Endometrial microvascular endothelial cells (primary cell): ENCODE results near the gene SPNS3. TPM values are rescaled to one million over a fixed set of nuclear protein-coding genes. Genes with fewer than 3 reads are reported as not detected.

Experiments used
- in situ Hi-C: cut with HindIII; loops from 2 replicates; pipeline ENCODE4 v1.10.0; 2017; ENCODE audit warnings: low sequenced_read_pairs, low pct_unique_long_range_greater_than_20kb; ENCODE audit errors: inconsistent ontology term
- total RNA-seq: library from RNA; depleted of rRNA; stranded (reverse); fragments of >200 nt; gene quantifications from one replicate; pipeline ENCODE4 v1.2.3, GENCODE V29; 2015; ENCODE audit errors: inconsistent ontology term

Gene SPNS3
- 0.65 TPM for total RNA-seq

GRCh38 chr17:4433515-4434031 lies at the start of gene SPNS3:
SPNS3 (plus strand) TSS chr17:4433940; CDS start chr17:4433968, 28 bp downstream.
- in situ Hi-C loops = no loop called here

GRCh38 chr17:4386406-4386805 lies 47.3 kb upstream of the SPNS3 start:
- in situ Hi-C loops = no loop called here

- in situ Hi-C loops = no loop called here
Measured at GRCh38 chr17:4387137-4387536, 46.6 kb upstream of the SPNS3 start.

DNA sequence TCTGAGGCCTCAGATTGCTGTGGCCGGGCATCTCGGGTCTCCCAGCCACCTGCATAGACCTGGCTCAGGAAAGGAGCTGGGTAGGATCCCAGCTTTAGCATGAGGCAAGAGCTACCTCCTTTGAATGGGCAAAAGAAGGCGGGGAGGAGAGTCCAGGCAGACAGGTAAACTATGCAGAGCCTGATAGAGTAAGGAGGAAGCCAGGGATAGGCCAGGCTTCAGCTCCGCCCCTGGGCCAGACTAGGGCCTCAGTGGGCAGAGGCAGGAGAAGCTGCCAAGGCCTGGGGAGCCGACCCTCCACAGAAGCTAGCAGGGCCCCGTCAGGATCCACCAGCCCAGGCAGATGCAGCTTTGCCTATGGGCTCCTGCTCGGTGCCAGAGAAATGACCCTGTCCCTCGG lies 44.7 kb upstream of the SPNS3 start:
- in situ Hi-C loops = no loop called here

DNA sequence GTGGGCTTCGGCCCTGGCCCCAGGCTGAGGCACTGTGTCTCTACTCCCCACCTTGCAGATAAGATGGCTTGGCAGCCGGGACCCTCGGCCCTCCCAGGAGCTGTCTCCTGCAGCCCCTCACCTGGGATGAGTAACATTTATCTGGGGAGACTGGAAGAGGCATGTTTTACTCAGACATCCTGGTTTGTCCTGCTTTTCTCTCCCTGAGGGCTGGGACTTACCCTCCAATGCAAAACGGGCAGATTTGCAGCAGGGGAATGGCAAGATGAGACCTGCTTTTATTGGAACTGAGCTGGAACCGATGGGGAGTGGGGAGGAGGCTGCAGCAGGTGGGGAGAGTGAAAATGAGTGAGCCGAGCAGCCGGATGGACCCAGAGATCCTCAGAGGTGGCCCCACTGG lies 39.9 kb upstream of the SPNS3 start:
- in situ Hi-C loops = no loop called here

DNA sequence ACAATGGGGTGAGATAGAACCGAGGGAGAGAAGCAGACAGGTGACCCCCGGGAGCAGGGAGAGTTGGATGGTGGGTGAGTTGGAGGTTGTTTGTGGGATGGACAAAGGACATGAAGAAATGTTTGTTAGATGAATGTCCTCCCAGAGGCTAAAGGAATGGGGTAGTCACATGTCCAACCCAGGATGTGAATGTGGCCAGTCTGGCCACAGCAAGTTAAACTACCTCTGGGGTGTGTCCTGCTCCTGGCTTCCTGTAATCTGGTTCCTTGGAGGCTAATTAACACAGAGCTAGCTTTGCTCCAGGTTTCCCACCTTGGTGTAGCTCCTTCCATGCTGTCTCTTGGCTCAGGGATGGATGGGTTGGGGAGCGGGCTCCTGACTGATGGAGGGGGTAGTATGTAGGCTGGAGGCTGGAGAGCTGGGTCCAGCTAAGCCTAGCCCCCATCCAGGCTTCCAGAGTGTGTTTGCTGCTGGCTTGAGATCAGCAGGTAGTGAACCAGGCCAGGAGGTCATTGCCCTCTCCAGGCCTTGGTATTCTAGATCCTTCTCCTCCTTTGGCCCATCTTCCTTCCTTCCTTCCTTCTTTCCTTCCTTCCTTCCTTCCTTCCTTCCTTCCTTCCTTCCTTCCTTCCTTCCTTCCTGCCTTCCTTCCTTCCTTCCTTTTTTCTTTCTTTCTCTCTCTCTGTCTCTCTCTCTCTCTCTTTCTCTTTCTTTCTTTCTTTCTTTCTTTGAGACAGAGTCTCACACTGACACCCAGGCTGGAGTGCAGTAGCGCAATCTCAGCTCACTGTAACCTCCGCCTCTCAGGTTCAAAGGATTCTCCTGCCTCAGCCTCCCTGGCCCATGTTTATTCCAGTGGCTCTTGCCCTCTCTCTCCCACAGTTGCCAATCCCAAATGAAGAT lies 39.3 kb upstream of the SPNS3 start:
- in situ Hi-C loops = no loop called here

DNA sequence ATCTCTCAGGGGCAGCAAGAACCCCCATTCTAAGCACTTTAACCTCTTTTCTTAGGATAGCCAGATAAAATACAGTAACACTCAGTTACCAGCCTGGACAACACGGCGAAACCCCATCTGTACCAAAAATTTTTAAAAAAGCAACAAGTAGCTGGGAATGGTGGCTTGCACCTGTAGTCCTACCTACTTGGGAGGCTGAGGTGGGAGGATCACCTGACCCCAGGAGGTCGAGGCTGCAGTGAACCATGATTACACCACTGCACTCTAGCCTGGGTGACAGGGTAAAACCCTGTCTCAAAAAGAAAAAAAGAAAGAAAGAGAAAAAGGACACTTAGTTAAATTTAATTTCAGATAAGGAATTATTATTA lies 38.6 kb upstream of the SPNS3 start:
- in situ Hi-C loops = no loop called here

DNA sequence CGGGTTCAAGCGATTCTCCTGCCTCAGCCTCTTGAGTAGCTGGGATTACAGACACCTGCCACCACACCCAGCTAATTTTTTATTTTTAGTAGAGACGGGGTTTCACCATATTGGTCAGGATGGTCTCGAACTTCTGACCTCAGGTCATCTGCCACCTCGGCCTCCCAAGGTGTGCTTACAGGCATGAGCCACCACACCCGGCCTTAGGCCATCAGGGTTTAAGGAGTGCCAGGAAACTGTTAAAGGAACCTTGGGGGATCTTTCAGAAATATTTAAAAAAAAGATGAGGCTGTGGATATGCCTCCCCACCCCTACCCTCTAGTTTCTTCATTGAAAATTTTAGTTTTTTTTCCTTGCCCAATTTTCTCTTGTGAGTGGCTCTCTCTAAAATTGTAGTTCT lies 35.9 kb upstream of the SPNS3 start:
- in situ Hi-C loops = no loop called here

DNA sequence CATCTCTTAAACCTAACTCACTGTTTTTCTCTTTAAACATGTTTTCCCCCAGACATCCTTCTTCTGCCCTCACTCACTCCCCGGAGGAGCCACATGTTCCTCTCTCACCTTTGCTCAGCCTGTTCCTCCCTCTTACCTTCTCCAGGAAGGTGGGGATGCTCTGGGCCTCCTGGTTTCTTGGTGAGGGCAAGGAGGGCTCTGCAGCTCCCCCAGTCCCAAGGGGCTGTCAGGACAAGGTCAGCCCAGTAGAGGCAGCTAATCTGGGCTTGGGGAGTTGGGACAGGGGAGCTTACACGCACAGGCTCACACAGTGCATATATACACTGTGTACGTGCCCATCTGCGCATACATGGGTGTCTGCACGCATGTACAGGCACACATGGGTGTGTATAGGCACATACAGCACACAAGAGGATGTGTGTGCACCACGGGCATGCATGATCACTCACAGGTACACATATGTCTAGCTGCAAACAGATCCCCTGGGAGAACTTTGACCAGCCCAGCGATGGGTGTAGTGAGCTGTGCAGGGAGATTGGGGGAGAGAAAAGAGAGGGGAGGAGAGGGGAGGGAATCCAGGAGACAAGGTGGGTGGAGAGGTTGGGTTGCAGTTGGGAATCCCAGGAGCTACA lies 28.6 kb upstream of the SPNS3 start:
- in situ Hi-C loops = no loop called here

DNA sequence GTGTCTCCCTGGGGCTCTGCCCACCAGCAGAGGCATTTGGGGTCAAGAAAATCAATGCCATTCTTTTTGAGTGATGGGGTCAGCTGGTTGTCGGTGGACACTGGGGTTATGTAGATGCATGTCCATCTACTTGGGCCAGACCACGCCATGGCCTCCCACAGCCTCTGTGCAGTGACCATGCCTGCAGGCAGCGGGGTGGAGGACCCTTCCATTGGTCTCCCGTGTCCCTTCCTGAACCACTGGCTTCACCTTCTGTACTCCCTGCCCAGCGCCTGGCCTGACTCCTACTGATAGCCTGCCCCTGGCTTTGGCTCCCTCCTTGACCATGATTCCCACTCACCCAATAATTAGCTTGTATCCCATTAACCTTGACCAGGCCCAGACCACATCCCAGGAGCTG lies 28.0 kb upstream of the SPNS3 start:
- in situ Hi-C loops = no loop called here

GRCh38 chr17:4406386-4406785 lies 27.4 kb upstream of the SPNS3 start:
- in situ Hi-C loops = no loop called here

DNA sequence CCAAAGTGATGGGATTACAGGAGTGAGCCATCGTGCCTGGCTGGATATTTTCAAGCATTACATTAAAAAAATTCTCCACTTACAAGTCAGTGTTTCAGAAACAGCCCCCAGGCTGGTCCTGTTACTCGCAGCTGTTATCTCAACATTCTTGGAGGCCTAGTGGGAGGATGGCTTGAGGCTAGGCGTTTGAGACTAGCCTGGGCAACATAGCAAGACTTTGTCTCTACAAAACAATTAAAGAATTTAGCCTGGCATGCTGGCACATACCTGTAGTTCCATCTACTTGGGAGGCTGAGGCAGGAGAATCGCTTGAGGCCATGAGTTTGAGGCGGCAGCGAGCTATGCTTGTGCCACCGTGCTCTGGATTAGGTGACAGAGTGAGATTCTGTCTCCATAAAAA lies 26.5 kb upstream of the SPNS3 start:
- in situ Hi-C loops = no loop called here

- in situ Hi-C loops = no loop called here
Measured at GRCh38 chr17:4407851-4408250, 25.9 kb upstream of the SPNS3 start.

DNA sequence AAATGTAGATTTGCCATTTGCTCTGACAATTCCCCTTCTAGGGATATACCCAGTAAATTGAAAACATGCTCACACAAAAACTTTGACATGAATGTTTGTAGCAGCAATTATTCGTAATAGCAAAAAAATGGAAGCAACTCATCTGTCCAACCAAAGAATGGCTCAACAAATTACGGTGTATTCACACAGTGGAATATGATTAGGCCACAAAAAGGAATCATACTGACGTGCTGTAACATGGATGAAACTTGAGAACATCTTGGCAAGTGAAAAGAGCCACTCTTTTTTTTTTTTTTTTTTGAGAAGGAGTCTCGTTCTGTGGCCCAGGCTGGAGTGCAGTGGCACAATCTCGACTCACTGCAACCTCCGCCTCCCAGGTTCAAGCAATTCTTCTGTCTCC lies 24.1 kb upstream of the SPNS3 start:
- in situ Hi-C loops = no loop called here

DNA sequence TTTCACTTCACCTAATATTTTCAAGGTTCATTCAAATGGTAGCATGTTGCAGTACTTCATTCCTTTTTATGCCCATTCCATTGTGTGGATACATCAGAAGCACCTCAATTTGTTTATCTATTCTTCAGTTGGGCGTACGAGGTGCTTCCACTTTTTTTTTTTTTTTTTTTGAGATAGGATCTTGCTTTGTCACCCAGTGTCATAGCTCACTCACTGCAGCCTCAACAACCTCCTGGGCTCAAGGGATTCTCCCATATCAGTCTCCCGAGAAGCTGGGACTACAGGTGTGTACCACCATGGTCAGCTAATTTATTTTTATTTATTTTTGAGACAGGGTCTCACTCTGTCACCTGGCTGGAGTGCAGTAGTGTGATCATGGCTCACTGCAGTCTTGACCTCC lies 22.5 kb upstream of the SPNS3 start:
- in situ Hi-C loops = no loop called here

DNA sequence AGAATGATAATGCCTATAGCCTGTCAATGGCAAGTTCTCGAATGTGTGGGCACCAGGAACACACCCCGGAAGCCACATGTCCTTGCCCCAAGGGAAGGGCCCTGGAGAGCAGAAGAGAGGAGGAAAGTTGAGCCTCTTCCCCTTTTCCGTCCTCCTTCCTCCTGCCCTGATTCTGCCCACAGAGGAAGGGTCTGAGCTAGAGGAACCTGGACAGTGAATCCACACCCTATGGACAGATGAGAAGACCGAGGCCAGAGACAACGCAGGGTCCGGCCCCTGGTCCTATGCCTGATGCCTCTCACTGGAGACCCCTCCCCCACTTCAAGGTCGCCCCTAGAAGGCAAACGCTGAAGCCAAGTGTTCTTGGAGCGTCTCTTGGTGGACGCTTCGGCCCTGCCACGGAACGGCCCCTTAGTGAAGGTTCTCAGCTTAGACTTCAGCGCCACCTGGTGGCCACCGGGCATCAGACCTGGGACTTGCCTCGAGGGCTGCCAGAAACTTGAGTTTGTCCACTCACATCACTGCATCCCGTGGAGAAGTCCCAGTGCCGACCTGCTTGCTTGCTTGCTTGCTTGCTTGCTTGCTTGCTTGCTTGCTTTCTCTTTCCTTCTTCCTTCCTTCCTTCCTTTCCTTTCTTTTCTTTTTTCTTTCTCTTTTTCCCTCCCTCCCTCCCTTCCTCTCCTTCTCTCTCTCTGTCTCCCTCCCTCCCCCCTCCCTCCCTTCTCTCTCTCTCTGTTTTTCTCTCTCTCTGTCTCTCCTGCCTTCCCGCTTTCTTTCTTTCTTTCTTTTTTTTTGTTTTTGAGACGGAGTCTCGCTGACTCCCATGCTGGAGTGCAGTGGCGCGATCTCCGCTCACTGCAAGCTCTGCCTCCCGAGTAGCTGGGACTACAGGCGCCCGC lies 20.6 kb upstream of the SPNS3 start:
- in situ Hi-C loops = no loop called here

GRCh38 chr17:4417129-4417667 lies 16.5 kb upstream of the SPNS3 start:
- in situ Hi-C loops = no loop called here

- in situ Hi-C loops = loop anchor here (10.0 kb wide), 1 partner anchor 114 kb away; no protein-coding TSS in a partner anchor
Measured at GRCh38 chr17:4420692-4421131, 13.0 kb upstream of the SPNS3 start.

DNA sequence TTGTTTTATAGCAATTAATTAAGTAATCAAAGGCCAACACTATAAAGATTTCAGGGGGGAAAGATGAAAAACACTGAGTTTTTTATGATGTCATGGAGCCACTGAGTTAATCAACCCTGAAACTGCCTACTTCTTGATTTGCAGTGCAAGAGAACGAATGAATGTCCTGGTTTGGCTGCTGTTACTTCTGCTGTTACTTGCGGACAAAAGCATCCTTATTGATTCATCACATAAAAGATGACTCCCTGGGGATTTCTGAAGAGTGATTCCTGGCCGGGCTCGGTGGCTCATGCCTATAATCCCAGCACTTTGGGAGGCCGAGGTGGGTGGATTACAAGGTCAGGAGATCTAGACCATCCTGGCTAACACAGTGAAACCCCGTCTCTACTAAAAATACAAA lies 10.9 kb upstream of the SPNS3 start:
- in situ Hi-C loops = loop anchor here (10.0 kb wide), 1 partner anchor 112 kb away; no protein-coding TSS in a partner anchor
